ENCODE results near the gene FARSA. TPM values are rescaled to one million over a fixed set of nuclear protein-coding genes. Genes with fewer than 3 reads are reported as not detected.

FARSA gene
- total RNA-seq, 6 donors from 2014 or later = 35.3 to 104 (median 53.4) TPM

- Histone ChIP-seq H3K27me3 (no peaks in the 10 kb centered on the region), H3K27ac (peak overlapping the region; percentile 82 to 94 (median 88)), H3K4me3 (peak overlapping the region; percentile 68 to 91 (median 79)), H3K4me1 (peaks cover 45 to 65% (median 49%) of the 10 kb centered on the region in 4 donors), H3K36me3 (peaks cover 14 to 48% (median 37%) of the 10 kb centered on the region in 4 donors), H3K9me3 (no peaks in the 10 kb centered on the region)
- DNase-seq = peak in 1 of 2 donors; percentile 51
- 0 to 9% methylated on average over 9 to 28 of the region's 54 CpGs for WGBS, 2 donors
- ATAC-seq (ENCODE audit: low FRiP score in 2 of 2) = peak in 1 of 2 donors; percentile 27
- TF ChIP-seq POLR2AphosphoS5 (IDR thresholded peaks at IDR 0.05) (no peak), POLR2A (IDR thresholded peaks at IDR 0.05) (peak in 1 of 4 donors; percentile 2), CTCF (IDR thresholded peaks at IDR 0.05) (peak in 3 of 6 experiments; percentile 19 to 69 (median 29))
Measured at GRCh38 chr19:12938779-12939601, 5.5 kb upstream of the FARSA start.

GRCh38 chr19:12937927-12938778, 4.6 kb upstream of the FARSA start, which contains the start of gene CALR:
TSS of gene CALR (plus strand) at chr19:12938609. CDS start at chr19:12938680, 71 bp downstream.
- WGBS, 2 donors = 1% methylated on average over 39 to 43 of the region's 63 CpGs
- peak within 1 kb of the TSS; percentile 82 to 94 (median 88) for H3K27ac ChIP-seq

GRCh38 chr19:12937093-12937926, 3.8 kb upstream of the FARSA start:
- Histone ChIP-seq H3K27ac (peak overlapping the region in 3 of 4 donors; percentile 21 to 94 (median 92)), H3K27me3 (no peaks in the 10 kb centered on the region), H3K4me3 (peak overlapping the region in 3 of 4 donors; percentile 68 to 91 (median 79)), H3K4me1 (peaks cover 41 to 63% (median 45%) of the 10 kb centered on the region in 4 donors), H3K36me3 (peaks cover 10 to 31% (median 24%) of the 10 kb centered on the region in 4 donors), H3K9me3 (no peaks in the 10 kb centered on the region)
- DNase-seq (peak in 1 of 2 donors; percentile 63), ATAC-seq (ENCODE audit: low FRiP score in 2 of 2) (no peak)
- WGBS, 2 donors = 12 to 25% methylated on average over 21 to 23 of the region's 23 CpGs
- TF ChIP-seq POLR2AphosphoS5 (IDR thresholded peaks at IDR 0.05) (no peak), CTCF (IDR thresholded peaks at IDR 0.05) (peak in 1 of 6 experiments; percentile 2)

More at GRCh38 chr19:12937927-12938778, 4.6 kb upstream of the FARSA start, which contains the start of gene CALR:
- H3K9me3 ChIP-seq = no peaks in the 10 kb centered on the region
- DNase-seq (peak; percentile 99 to 100), ATAC-seq (ENCODE audit: low FRiP score in 2 of 2) (peak; percentile 96 to 98)
- peaks cover 11 to 40% (median 29%) of the 10 kb centered on the region in 4 donors for H3K36me3 ChIP-seq
- TF ChIP-seq CTCF (IDR thresholded peaks at IDR 0.05) (peak in 4 of 6 experiments; percentile 6 to 77 (median 49)), EP300 (IDR thresholded peaks at IDR 0.05) (peak in 1 of 4 donors; percentile 20), POLR2AphosphoS5 (IDR thresholded peaks at IDR 0.05) (peak; percentile 96 to 99), POLR2A (IDR thresholded peaks at IDR 0.05) (peak; percentile 99 to 100 (median 100))
- peaks cover 40 to 63% (median 44%) of the 10 kb centered on the region in 4 donors for H3K4me1 ChIP-seq
- no peaks in the 10 kb centered on the region for H3K27me3 ChIP-seq
- peak within 1 kb of the TSS; percentile 68 to 91 (median 79) for H3K4me3 ChIP-seq

GRCh38 chr19:12936582-12936981, 3.1 kb upstream of the FARSA start:
- DNase-seq = no peak
- H3K4me3 ChIP-seq = no peak overlapping the region
- peaks cover 10 to 24% (median 18%) of the 10 kb centered on the region in 4 donors for H3K36me3 ChIP-seq
- WGBS, 2 donors = 50 to 70% methylated on average over 7 of the region's 7 CpGs
- no peaks in the 10 kb centered on the region for H3K27me3 ChIP-seq
- TF ChIP-seq EP300 (IDR thresholded peaks at IDR 0.05) (no peak), CTCF (IDR thresholded peaks at IDR 0.05) (no peak), POLR2AphosphoS5 (IDR thresholded peaks at IDR 0.05) (no peak), POLR2A (IDR thresholded peaks at IDR 0.05) (no peak)
- ATAC-seq (ENCODE audit: low FRiP score in 2 of 2) = no peak
- peaks cover 41 to 63% (median 44%) of the 10 kb centered on the region in 4 donors for H3K4me1 ChIP-seq
- H3K9me3 ChIP-seq = no peaks in the 10 kb centered on the region
- no peak overlapping the region for H3K27ac ChIP-seq

All from upper lobe of left lung (tissue), 6 donors.